H9 (cell line): ENCODE measurements around the gene LRFN2. TPM values are rescaled to one million over a fixed set of nuclear protein-coding genes. Genes with fewer than 3 reads are reported as not detected.

Source experiments
- DNase-seq: peaks from one replicate; pipeline ENCODE4 v3.0.0-alpha.2; 2017
- H2AFZ ChIP-seq: one replicate; pipeline ENCODE4 v1.6.1; 2013; ENCODE audit warnings: mild to moderate bottlenecking, low read length, control low read depth, moderate library complexity
- H2AK5ac ChIP-seq: 2 replicates; pipeline ENCODE4 v1.6.1; 2013; ENCODE audit warnings: low read length, control low read depth, mixed read lengths; ENCODE audit not compliant: insufficient read length
- H2BK120ac ChIP-seq: one replicate; pipeline ENCODE4 v1.6.1; 2013; ENCODE audit warnings: low read depth, mild to moderate bottlenecking, low read length, control low read depth, inconsistent platforms; ENCODE audit not compliant: poor library complexity, severe bottlenecking
- H2BK12ac ChIP-seq: 2 replicates; pipeline ENCODE4 v1.6.1; 2013; ENCODE audit warnings: low read length, control low read depth, mixed read lengths, low read depth; ENCODE audit not compliant: insufficient read length
- H2BK15ac ChIP-seq: 2 replicates; pipeline ENCODE4 v1.6.1; 2013; ENCODE audit warnings: low read depth, low read length, control low read depth
- H2BK20ac ChIP-seq: one replicate; pipeline ENCODE4 v1.6.1; 2013; ENCODE audit warnings: low read depth, mild to moderate bottlenecking, low read length, control low read depth, inconsistent platforms; ENCODE audit not compliant: poor library complexity, severe bottlenecking
- H2BK5ac ChIP-seq: 2 replicates; pipeline ENCODE4 v1.6.1; 2013; ENCODE audit warnings: low read length, control low read depth, mixed read lengths; ENCODE audit not compliant: insufficient read length
- H3K14ac ChIP-seq: 2 replicates; pipeline ENCODE4 v1.6.1; 2013; ENCODE audit warnings: low read length, control low read depth; ENCODE audit not compliant: insufficient read depth
- H3K18ac ChIP-seq: 2 replicates; pipeline ENCODE4 v1.6.1; 2013; ENCODE audit warnings: low read depth, mild to moderate bottlenecking, mixed read lengths, low read length, control low read depth; ENCODE audit not compliant: insufficient read length
- H3K23ac ChIP-seq: 2 replicates; pipeline ENCODE4 v1.6.1; 2013; ENCODE audit warnings: low read length, control low read depth, mixed read lengths, low read depth; ENCODE audit not compliant: insufficient read length
- H3K23me2 ChIP-seq: 2 replicates; pipeline ENCODE4 v1.6.1; 2013; ENCODE audit warnings: low read depth, mild to moderate bottlenecking, mixed read lengths, low read length, control low read depth; ENCODE audit not compliant: insufficient read length, poor library complexity, severe bottlenecking
- H3K27ac ChIP-seq: 2 replicates; pipeline ENCODE4 v1.5.1; 2013; ENCODE audit warnings: low read length, control low read depth, mixed read lengths, low read depth; ENCODE audit not compliant: insufficient read length
- H3K27me3 ChIP-seq: 2 replicates; pipeline ENCODE4 v1.6.1; 2013; ENCODE audit warnings: low read length, control low read depth, inconsistent platforms; ENCODE audit not compliant: insufficient read depth
- H3K4ac ChIP-seq: 2 replicates; pipeline ENCODE4 v1.6.1; 2013; ENCODE audit warnings: low read depth, mild to moderate bottlenecking, control low read depth, inconsistent platforms, low read length, moderate library complexity
- H3K4me1 ChIP-seq: 2 replicates; pipeline ENCODE4 v1.6.1; 2013; ENCODE audit warnings: low read length, control low read depth, inconsistent platforms; ENCODE audit not compliant: insufficient read depth
- H3K4me2 ChIP-seq: 2 replicates; pipeline ENCODE4 v1.6.1; 2013; ENCODE audit warnings: low read length, control low read depth, mixed read lengths; ENCODE audit not compliant: insufficient read length, insufficient read depth
- H3K56ac ChIP-seq: 2 replicates; pipeline ENCODE4 v1.6.1; 2013; ENCODE audit warnings: low read depth, mild to moderate bottlenecking, mixed read lengths, low read length, control low read depth; ENCODE audit not compliant: insufficient read length
- H3K79me1 ChIP-seq: 2 replicates; pipeline ENCODE4 v1.6.1; 2013; ENCODE audit warnings: low read depth, mild to moderate bottlenecking, moderate library complexity, low read length, control low read depth, inconsistent platforms; ENCODE audit not compliant: insufficient read depth, poor library complexity, severe bottlenecking
- H3K79me2 ChIP-seq: 2 replicates; pipeline ENCODE4 v1.6.1; 2013; ENCODE audit warnings: low read length, control low read depth, inconsistent platforms; ENCODE audit not compliant: insufficient read depth
- H3K9ac ChIP-seq: 2 replicates; pipeline ENCODE4 v1.6.1; 2013; ENCODE audit warnings: low read length, control low read depth, mixed read lengths; ENCODE audit not compliant: insufficient read length; ENCODE audit errors: extremely low read depth
- H3K9me3 ChIP-seq: one replicate; pipeline ENCODE4 v1.6.1; 2013; ENCODE audit warnings: low read depth, low read length, inconsistent platforms; ENCODE audit not compliant: control insufficient read depth
- H3T11ph ChIP-seq: one replicate; pipeline ENCODE4 v1.6.1; 2013; ENCODE audit warnings: mild to moderate bottlenecking, low read length, control low read depth, inconsistent platforms
- H4K20me1 ChIP-seq: one replicate; pipeline ENCODE4 v1.6.1; 2013; ENCODE audit not compliant: control insufficient read depth, insufficient read length, insufficient read depth
- H4K5ac ChIP-seq: 2 replicates; pipeline ENCODE4 v1.6.1; 2013; ENCODE audit warnings: low read depth, mild to moderate bottlenecking, mixed read lengths, low read length, control low read depth; ENCODE audit not compliant: insufficient read length
- H4K8ac ChIP-seq: replicated peaks from 2 replicates; pipeline ENCODE4 v1.6.1; 2013; ENCODE audit warnings: low read length, control low read depth, mixed read lengths, low read depth; ENCODE audit not compliant: insufficient read length
- H4K91ac ChIP-seq: 2 replicates; pipeline ENCODE4 v1.6.1; 2013; ENCODE audit warnings: low read depth, mild to moderate bottlenecking, moderate library complexity, mixed read lengths, low read length, control low read depth; ENCODE audit not compliant: insufficient read length
- H3K27ac Mint-ChIP-seq, 3 experiments: 2 replicates in 2 of 3; 3 replicates in 1 of 3; pipeline ENCODE4 v1.8.0; 2020 to 2021; ENCODE audit warnings: mixed read lengths in 3 of 3, mild to moderate bottlenecking in 1 of 3, moderate library complexity in 1 of 3
- H3K27me3 Mint-ChIP-seq: 2 replicates; pipeline ENCODE4 v1.8.0; 2021; ENCODE audit warnings: low read depth, mild to moderate bottlenecking, moderate library complexity, mixed read lengths
- H3K36me3 Mint-ChIP-seq, 3 experiments: 2 replicates in 2 of 3; 3 replicates in 1 of 3; pipeline ENCODE4 v1.8.0; 2020 to 2021; ENCODE audit warnings: low read depth in 3 of 3, mixed read lengths in 3 of 3; ENCODE audit not compliant: insufficient read depth in 1 of 3
- H3K4me1 Mint-ChIP-seq, 2 experiments: 2 replicates each; pipeline ENCODE4 v1.8.0; 2020; ENCODE audit warnings: mixed read lengths in 2 of 2
- H3K4me3 Mint-ChIP-seq, 2 experiments: 2 replicates in 1 of 2; 3 replicates in 1 of 2; pipeline ENCODE4 v1.8.0; 2020 to 2021; ENCODE audit warnings: mild to moderate bottlenecking in 2 of 2, mixed read lengths in 2 of 2, moderate library complexity in 1 of 2
- H3K9me3 Mint-ChIP-seq, 2 experiments: 2 replicates in 1 of 2; 3 replicates in 1 of 2; pipeline ENCODE4 v1.8.0; 2020; ENCODE audit warnings: mild to moderate bottlenecking in 2 of 2, mixed read lengths in 2 of 2, moderate library complexity in 1 of 2
- CTCF ChIP-seq: fragments of 200-600 bp; sonication (generic); conservative IDR thresholded peaks from 3 replicates; pipeline ENCODE4 v1.8.0; 2021; ENCODE audit warnings: antibody characterized with exemption, mild to moderate bottlenecking
- WGBS: extraction: QIAGEN DNeasy Blood & Tissue Kit; methylation state at CpG from one replicate; pipeline ENCODE4 v1.1.7; 2013; ENCODE audit warnings: missing lambda C conversion rate, low lambda C conversion rate, mixed read lengths; ENCODE audit not compliant: insufficient read length; ENCODE audit errors: extremely low coverage; 5-methylcytosine and 5-hydroxymethylcytosine counted together
- total RNA-seq: library from RNA; stranded (reverse); gene quantifications from 2 replicates; pipeline ENCODE4 v1.2.1, GENCODE V29; 2021

The LRFN2 gene
- total RNA-seq, 1 experiment from 2014 or later, result 0.11 TPM

DNA sequence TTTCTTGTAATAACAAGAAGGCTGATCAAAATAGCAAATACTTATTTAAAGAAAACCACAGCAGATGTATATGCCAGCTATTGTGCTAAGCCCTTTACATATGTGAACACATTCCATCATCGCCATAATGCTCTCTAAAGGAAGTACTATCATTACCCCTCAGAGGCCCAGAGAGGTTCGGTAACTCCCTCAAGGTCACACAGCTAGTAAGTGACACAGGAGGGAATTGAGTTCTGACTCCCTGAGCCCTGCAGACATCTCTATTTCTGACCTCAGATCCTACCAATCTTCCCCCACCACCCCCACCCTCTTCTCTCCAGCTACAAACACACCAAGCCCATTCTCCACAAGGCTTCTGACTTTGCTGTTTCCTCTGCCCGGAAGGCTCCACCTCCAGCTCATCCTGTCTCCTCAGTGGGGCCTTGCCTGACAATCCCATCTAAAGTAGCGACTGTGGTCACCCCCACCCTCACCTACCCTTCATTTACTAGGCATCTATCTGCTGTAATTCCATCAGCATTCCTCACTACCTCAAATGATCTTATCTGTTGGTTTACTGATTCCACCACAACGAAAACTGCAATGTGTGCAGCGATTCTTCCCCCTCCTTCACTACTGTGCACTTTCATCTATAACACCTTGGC, 234.5 kb downstream of the LRFN2 start:
- no CpG with 5 or more reads among the region's 6 CpGs for WGBS
- H2AK5ac ChIP-seq, result no peak overlapping the region
- H4K91ac ChIP-seq, result no peak overlapping the region

More for the DNA sequence above, 234.5 kb downstream of the LRFN2 start:
- no peaks in the 10 kb centered on the region for H3K36me3 Mint-ChIP-seq
- H3K14ac ChIP-seq, result no peak overlapping the region
- no peak overlapping the region for H3K56ac ChIP-seq
- H2BK5ac ChIP-seq, result no peak overlapping the region
- no peak overlapping the region for H2BK15ac ChIP-seq
- DNase-seq, result no peak
- H3T11ph ChIP-seq, result no peak overlapping the region
- no peaks in the 10 kb centered on the region for H3K9me3 Mint-ChIP-seq
- no peak overlapping the region for H3K23ac ChIP-seq
- H2BK12ac ChIP-seq, result no peak overlapping the region
- no peak overlapping the region for H3K18ac ChIP-seq
- TF ChIP-seq CTCF, result no peak
- H3K27ac Mint-ChIP-seq, result no peak overlapping the region
- H3K4me3 Mint-ChIP-seq, result no peak overlapping the region
- H3K79me2 ChIP-seq, result no peaks in the 10 kb centered on the region
- no peak overlapping the region for H3K9ac ChIP-seq
- no peaks in the 10 kb centered on the region for H3K79me1 ChIP-seq
- H2BK120ac ChIP-seq, result no peak overlapping the region
- H3K9me3 ChIP-seq, result no peaks in the 10 kb centered on the region
- H3K27me3 Mint-ChIP-seq, result no peaks in the 10 kb centered on the region
- no peak overlapping the region for H4K5ac ChIP-seq
- H3K27ac ChIP-seq, result no peak overlapping the region
- no peak overlapping the region for H4K8ac ChIP-seq
- peaks cover 3% of the 10 kb centered on the region for H3K23me2 ChIP-seq
- H3K4ac ChIP-seq, result no peak overlapping the region
- no peaks in the 10 kb centered on the region for H4K20me1 ChIP-seq
- no peak overlapping the region for H2AFZ ChIP-seq
- no peak overlapping the region for H2BK20ac ChIP-seq
- no peaks in the 10 kb centered on the region for H3K27me3 ChIP-seq
- no peak overlapping the region for H3K4me2 ChIP-seq
- no peaks in the 10 kb centered on the region; a peak in 2 of 4 replicates for H3K4me1 Mint-ChIP-seq
- H3K4me1 ChIP-seq, result peaks cover 13% of the 10 kb centered on the region; the same call in 1 of the 2 replicates
